Neural cell (in vitro differentiated cells): ENCODE measurements around the gene CDK5RAP2. TPM values are rescaled to one million over a fixed set of nuclear protein-coding genes. Genes with fewer than 3 reads are reported as not detected.

Experiments
- H2AFZ ChIP-seq: fragments of 200-600, 300-800 bp; sonication (generic), shearing (Covaris generic); 2 replicates; pipeline ENCODE4 v1.6.0; 2014; ENCODE audit warnings: low read depth, mild to moderate bottlenecking, antibody characterized with exemption, low read length, moderate library complexity
- H3F3A ChIP-seq: fragments of 200-600 bp; shearing (Covaris generic); 2 replicates; pipeline ENCODE4 v1.6.1; 2016; ENCODE audit warnings: mild to moderate bottlenecking, moderate library complexity, mixed read lengths, antibody characterized with exemption, low read length; ENCODE audit not compliant: insufficient read depth, poor library complexity, severe bottlenecking
- H3K27ac ChIP-seq: fragments of 200-600, 300-800 bp; sonication (generic), shearing (Covaris generic); 2 replicates; pipeline ENCODE4 v1.5.1; 2014; ENCODE audit warnings: mild to moderate bottlenecking, low read length, moderate library complexity
- H3K27me3 ChIP-seq: fragments of 300-800, 200-600 bp; sonication (generic), shearing (Covaris generic); 2 replicates; pipeline ENCODE4 v1.6.0; 2014; ENCODE audit warnings: mild to moderate bottlenecking, low read depth, low read length, moderate library complexity; ENCODE audit not compliant: insufficient read depth
- H3K36me3 ChIP-seq: fragments of 300-800, 200-600 bp; sonication (generic), shearing (Covaris generic); 2 replicates; pipeline ENCODE4 v1.5.1; 2014; ENCODE audit warnings: mild to moderate bottlenecking, antibody characterized with exemption, low read length, moderate library complexity; ENCODE audit not compliant: insufficient read depth
- H3K4me2 ChIP-seq: fragments of 300-800, 200-600 bp; sonication (generic), shearing (Covaris generic); 2 replicates; pipeline ENCODE4 v1.6.0; 2014; ENCODE audit warnings: mild to moderate bottlenecking, low read length
- H3K4me3 ChIP-seq: fragments of 300-800, 200-600 bp; sonication (generic), shearing (Covaris generic); 2 replicates; pipeline ENCODE4 v1.5.1; 2014; ENCODE audit warnings: mild to moderate bottlenecking, low read length, moderate library complexity
- H3K79me2 ChIP-seq: fragments of 200-600 bp; shearing (Covaris generic); replicated peaks from 2 replicates; pipeline ENCODE4 v1.6.0; 2014; ENCODE audit warnings: mild to moderate bottlenecking, low read length, moderate library complexity; ENCODE audit not compliant: insufficient read depth
- H3K9ac ChIP-seq: fragments of 300-800, 200-600 bp; sonication (generic), shearing (Covaris generic); 2 replicates; pipeline ENCODE4 v1.6.1; 2016; ENCODE audit warnings: mild to moderate bottlenecking, low read length, mixed read lengths
- H3K9me2 ChIP-seq: fragments of 200-600 bp; shearing (Covaris generic); 2 replicates; pipeline ENCODE4 v1.6.1; 2016; ENCODE audit warnings: mild to moderate bottlenecking, low read length, mixed read lengths; ENCODE audit not compliant: insufficient read depth
- H3K9me3 ChIP-seq: fragments of 200-600, 300-800 bp; sonication (generic), shearing (Covaris generic); 2 replicates; pipeline ENCODE4 v1.6.1; 2016; ENCODE audit warnings: mild to moderate bottlenecking, mixed run types, low read length, moderate library complexity, mixed read lengths
- H4K20me1 ChIP-seq: fragments of 200-600 bp; shearing (Covaris generic); 2 replicates; pipeline ENCODE4 v1.6.1; 2016; ENCODE audit warnings: mild to moderate bottlenecking, mixed run types; ENCODE audit not compliant: insufficient read depth
- EP300 ChIP-seq: fragments of 450-650 bp; conservative IDR thresholded peaks from 2 replicates; pipeline ENCODE4 v1.6.1; 2014; ENCODE audit warnings: antibody characterized with exemption, mild to moderate bottlenecking, moderate library complexity; ENCODE audit not compliant: poor library complexity, severe bottlenecking
- EZH2 ChIP-seq: fragments of 200-600, 300-800 bp; shearing (Covaris generic), sonication (generic); IDR thresholded peaks from 2 replicates; pipeline ENCODE4 v1.6.1; 2014; ENCODE audit warnings: antibody characterized with exemption, low read length, borderline replicate concordance, mild to moderate bottlenecking; ENCODE audit not compliant: insufficient read depth, poor library complexity, severe bottlenecking
- MXI1 ChIP-seq: fragments of 450-650 bp; conservative IDR thresholded peaks from 2 replicates; pipeline ENCODE4 v1.6.1; 2014; ENCODE audit warnings: antibody characterized with exemption, mild to moderate bottlenecking; ENCODE audit not compliant: poor library complexity, severe bottlenecking
- POLR2AphosphoS5 ChIP-seq: IDR thresholded peaks from 2 replicates; pipeline ENCODE4 v1.6.1; 2012
- RAD21 ChIP-seq: fragments of 450-650 bp; conservative IDR thresholded peaks from 2 replicates; pipeline ENCODE4 v1.6.1; 2014; ENCODE audit warnings: antibody characterized with exemption, mild to moderate bottlenecking, moderate library complexity
- SMC3 ChIP-seq: fragments of 450-650 bp; conservative IDR thresholded peaks from 2 replicates; pipeline ENCODE4 v1.6.1; 2014; ENCODE audit warnings: antibody characterized with exemption, mild to moderate bottlenecking, moderate library complexity; ENCODE audit not compliant: poor library complexity
- TAF1 ChIP-seq: IDR thresholded peaks from 2 replicates; pipeline ENCODE4 v1.6.1; 2012; ENCODE audit warnings: low read depth
- polyA plus RNA-seq: library from polyadenylated mRNA; depleted of rRNA; stranded (reverse); fragments of >200 nt; gene quantifications from 2 replicates; pipeline ENCODE4 v1.2.3, GENCODE V29; 2014
- TF ChIP-seq, protein P1 (sequence below): IDR thresholded peaks from 2 replicates; pipeline ENCODE4 v1.6.1; 2012; ENCODE audit warnings: borderline replicate concordance
- TF ChIP-seq, protein P2 (sequence below): fragments of 450-650 bp; IDR thresholded peaks from 2 replicates; pipeline ENCODE4 v1.5.1; 2014; ENCODE audit warnings: antibody characterized with exemption, mild to moderate bottlenecking, moderate library complexity; ENCODE audit not compliant: poor library complexity, severe bottlenecking

The CDK5RAP2 gene
- polyA plus RNA-seq, 1 donor from 2014 or later = 43.3 TPM

DNA sequence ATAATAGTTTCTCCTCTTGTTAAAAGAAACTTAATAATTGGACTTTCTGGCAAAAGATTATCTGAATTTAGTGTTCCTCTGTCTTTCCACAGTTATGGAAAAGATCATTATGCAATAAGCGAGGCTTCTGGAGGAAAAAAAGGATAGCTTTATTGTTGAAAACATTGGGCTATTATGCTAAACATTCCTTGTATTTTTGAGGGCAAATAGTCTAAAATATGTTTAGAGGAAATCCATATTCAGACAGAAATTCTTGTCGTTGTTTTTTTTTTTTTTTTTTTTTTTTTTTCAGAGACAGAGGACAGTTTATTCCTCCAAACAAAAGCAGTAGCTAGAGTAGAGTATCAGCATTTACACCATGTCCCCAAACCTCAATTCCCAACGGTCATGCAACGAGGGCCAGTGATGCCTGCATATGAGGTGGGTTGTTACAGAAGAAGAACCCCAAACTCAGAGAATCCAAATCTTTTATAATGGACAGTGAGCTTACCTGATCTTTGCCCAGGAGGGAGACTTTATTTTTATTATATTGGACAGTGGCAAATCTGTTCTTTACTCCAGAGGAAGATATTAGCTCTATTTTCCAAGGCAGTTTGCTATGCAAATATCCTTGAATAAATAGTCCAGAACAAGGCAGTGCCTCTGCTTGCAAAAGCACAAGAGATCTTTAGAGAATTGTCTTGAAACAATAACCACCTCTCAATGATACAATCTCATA, 48.4 kb upstream of the CDK5RAP2 start:
- no peaks in the 10 kb centered on the region for H3K27me3 ChIP-seq
- no peak for TF ChIP-seq POLR2AphosphoS5
- TF ChIP-seq, protein P1, sequence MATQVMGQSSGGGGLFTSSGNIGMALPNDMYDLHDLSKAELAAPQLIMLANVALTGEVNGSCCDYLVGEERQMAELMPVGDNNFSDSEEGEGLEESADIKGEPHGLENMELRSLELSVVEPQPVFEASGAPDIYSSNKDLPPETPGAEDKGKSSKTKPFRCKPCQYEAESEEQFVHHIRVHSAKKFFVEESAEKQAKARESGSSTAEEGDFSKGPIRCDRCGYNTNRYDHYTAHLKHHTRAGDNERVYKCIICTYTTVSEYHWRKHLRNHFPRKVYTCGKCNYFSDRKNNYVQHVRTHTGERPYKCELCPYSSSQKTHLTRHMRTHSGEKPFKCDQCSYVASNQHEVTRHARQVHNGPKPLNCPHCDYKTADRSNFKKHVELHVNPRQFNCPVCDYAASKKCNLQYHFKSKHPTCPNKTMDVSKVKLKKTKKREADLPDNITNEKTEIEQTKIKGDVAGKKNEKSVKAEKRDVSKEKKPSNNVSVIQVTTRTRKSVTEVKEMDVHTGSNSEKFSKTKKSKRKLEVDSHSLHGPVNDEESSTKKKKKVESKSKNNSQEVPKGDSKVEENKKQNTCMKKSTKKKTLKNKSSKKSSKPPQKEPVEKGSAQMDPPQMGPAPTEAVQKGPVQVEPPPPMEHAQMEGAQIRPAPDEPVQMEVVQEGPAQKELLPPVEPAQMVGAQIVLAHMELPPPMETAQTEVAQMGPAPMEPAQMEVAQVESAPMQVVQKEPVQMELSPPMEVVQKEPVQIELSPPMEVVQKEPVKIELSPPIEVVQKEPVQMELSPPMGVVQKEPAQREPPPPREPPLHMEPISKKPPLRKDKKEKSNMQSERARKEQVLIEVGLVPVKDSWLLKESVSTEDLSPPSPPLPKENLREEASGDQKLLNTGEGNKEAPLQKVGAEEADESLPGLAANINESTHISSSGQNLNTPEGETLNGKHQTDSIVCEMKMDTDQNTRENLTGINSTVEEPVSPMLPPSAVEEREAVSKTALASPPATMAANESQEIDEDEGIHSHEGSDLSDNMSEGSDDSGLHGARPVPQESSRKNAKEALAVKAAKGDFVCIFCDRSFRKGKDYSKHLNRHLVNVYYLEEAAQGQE = no peak
- no peak for TF ChIP-seq EP300
- TF ChIP-seq, protein P2, sequence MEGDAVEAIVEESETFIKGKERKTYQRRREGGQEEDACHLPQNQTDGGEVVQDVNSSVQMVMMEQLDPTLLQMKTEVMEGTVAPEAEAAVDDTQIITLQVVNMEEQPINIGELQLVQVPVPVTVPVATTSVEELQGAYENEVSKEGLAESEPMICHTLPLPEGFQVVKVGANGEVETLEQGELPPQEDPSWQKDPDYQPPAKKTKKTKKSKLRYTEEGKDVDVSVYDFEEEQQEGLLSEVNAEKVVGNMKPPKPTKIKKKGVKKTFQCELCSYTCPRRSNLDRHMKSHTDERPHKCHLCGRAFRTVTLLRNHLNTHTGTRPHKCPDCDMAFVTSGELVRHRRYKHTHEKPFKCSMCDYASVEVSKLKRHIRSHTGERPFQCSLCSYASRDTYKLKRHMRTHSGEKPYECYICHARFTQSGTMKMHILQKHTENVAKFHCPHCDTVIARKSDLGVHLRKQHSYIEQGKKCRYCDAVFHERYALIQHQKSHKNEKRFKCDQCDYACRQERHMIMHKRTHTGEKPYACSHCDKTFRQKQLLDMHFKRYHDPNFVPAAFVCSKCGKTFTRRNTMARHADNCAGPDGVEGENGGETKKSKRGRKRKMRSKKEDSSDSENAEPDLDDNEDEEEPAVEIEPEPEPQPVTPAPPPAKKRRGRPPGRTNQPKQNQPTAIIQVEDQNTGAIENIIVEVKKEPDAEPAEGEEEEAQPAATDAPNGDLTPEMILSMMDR = no peak
- no peak for TF ChIP-seq EZH2
- no peak for TF ChIP-seq RAD21
- TF ChIP-seq TAF1 = no peak
- no peak for TF ChIP-seq MXI1
- no peak for TF ChIP-seq SMC3
- H3K9ac ChIP-seq = no peak overlapping the region
- no peak overlapping the region for H3K4me3 ChIP-seq
- H3K27ac ChIP-seq = no peak overlapping the region
- no peak overlapping the region for H2AFZ ChIP-seq
- no peaks in the 10 kb centered on the region for H3K9me2 ChIP-seq
- no peaks in the 10 kb centered on the region for H3F3A ChIP-seq
- H3K79me2 ChIP-seq = no peaks in the 10 kb centered on the region
- H3K9me3 ChIP-seq = no peaks in the 10 kb centered on the region
- H3K36me3 ChIP-seq = no peaks in the 10 kb centered on the region
- H4K20me1 ChIP-seq = no peaks in the 10 kb centered on the region
- no peak overlapping the region for H3K4me2 ChIP-seq

DNA sequence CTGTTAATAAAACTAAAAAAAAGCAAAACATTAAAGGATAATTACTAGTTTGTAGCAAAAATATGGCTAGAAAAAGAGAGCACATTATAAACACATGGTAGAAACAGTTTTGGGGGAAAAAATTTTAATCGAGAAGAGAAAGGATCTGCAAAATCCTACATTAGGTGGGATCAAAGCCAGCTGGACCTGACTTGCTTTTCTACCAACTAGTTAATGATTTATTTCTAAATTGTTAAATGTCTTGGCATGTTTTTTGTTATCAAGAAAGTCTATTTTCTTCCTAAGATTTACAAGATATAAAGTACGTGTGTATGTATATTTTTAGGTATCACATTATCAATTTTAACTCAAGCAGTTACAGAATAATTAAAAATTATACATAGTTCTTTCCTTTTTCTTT, 47.1 kb upstream of the CDK5RAP2 start:
- H3K27me3 ChIP-seq = no peaks in the 10 kb centered on the region
- no peaks in the 10 kb centered on the region for H3K9me2 ChIP-seq
- no peak overlapping the region for H3K9ac ChIP-seq
- TF ChIP-seq MXI1 (no peak), POLR2AphosphoS5 (no peak), SMC3 (no peak), EP300 (no peak), RAD21 (no peak), EZH2 (no peak), TAF1 (no peak)
- TF ChIP-seq, protein P1 = no peak
- TF ChIP-seq, protein P2 = no peak
- H2AFZ ChIP-seq = no peak overlapping the region
- H3K4me3 ChIP-seq = no peak overlapping the region
- no peak overlapping the region for H3K4me2 ChIP-seq
- H4K20me1 ChIP-seq = no peaks in the 10 kb centered on the region
- no peaks in the 10 kb centered on the region for H3K36me3 ChIP-seq
- no peaks in the 10 kb centered on the region for H3F3A ChIP-seq
- no peak overlapping the region for H3K27ac ChIP-seq
- no peaks in the 10 kb centered on the region for H3K9me3 ChIP-seq
- H3K79me2 ChIP-seq = no peaks in the 10 kb centered on the region
